Left cardiac atrium (tissue), 4 donors: ENCODE data around the gene DGCR8. TPM values are rescaled to one million over a fixed set of nuclear protein-coding genes. Genes with fewer than 3 reads are reported as not detected.

Experiments used
- ATAC-seq, 2 donors: fragments of 200-7000 bp; cut with Tn5 transposase; one replicate each; pipeline ENCODE4 v1.9.1; 2020; ENCODE audit warnings: mild to moderate bottlenecking in 2 of 2, moderate library complexity in 2 of 2
- DNase-seq: peaks from one replicate; pipeline ENCODE4 v3.0.0-alpha.2; 2020
- intact Hi-C, 2 donors: fragments of 100-400 bp; cut with DNase I; formaldehyde crosslinking; loops; one replicate each; pipeline versions ENCODE4 v1.14.1 to v1.15.1; 2022 to 2023
- total RNA-seq, 2 donors: library from RNA; stranded (reverse); fragmentation: NEBNext Ultra II Directional; extraction: Animal tissue kit (Norgen Biotek cat#: 25700); gene quantifications; one replicate each; pipeline ENCODE4 v1.2.1, GENCODE V29; 2021
- donor health status: DM: no; HTN: yes; CAD: no.
- donor health status: DM: no; HTN: yes; CAD: no; lungs with severe emphysema.
- donor health status: DM: yes; HTN: yes; CAD: no.
- donor health status: Dilated cardiomyopathy.

DGCR8 gene
- total RNA-seq, 2 donors from 2014 or later, result 13.3 to 19.9 TPM

DNA sequence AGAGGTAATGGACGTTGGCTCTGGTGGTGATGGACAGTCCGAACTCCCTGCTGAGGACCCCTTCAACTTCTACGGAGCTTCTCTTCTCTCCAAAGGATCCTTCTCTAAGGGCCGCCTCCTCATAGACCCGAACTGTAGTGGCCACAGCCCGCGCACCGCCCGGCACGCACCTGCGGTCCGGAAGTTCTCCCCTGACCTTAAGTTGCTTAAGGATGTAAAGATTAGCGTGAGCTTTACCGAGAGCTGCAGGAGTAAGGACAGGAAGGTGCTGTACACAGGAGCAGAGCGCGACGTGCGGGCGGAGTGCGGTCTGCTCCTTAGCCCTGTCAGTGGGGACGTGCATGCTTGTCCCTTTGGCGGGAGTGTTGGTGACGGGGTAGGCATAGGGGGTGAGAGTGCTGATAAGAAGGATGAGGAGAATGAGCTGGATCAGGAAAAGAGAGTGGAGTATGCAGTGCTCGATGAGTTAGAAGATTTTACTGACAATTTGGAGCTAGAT, 6.1 kb downstream of the DGCR8 start:
- ATAC-seq, result no peak
- intact Hi-C loops, result no loop called here
- no peak for DNase-seq

DNA sequence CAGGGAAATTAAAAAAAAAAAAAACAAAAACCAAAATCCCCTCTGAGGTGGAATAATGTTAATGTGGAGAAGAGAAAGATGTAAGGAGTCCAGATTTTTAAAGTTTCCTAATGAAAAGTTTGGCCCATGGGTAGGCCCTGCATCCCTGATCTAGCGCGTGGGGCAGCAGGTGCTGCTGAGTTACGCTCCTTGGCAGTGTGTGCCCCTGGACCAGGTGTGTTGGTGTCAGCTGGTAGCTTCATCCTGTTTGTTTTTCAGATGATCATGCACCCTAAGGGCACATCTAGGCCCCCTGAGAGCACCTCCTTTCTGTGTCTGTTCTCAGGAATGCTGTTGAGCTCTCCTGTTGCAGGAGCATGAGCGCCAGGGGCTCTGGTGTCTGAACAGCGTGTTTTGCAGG, 6.7 kb downstream of the DGCR8 start:
- DNase-seq (no peak), ATAC-seq (no peak)
- intact Hi-C loops, result no loop called here

DNA sequence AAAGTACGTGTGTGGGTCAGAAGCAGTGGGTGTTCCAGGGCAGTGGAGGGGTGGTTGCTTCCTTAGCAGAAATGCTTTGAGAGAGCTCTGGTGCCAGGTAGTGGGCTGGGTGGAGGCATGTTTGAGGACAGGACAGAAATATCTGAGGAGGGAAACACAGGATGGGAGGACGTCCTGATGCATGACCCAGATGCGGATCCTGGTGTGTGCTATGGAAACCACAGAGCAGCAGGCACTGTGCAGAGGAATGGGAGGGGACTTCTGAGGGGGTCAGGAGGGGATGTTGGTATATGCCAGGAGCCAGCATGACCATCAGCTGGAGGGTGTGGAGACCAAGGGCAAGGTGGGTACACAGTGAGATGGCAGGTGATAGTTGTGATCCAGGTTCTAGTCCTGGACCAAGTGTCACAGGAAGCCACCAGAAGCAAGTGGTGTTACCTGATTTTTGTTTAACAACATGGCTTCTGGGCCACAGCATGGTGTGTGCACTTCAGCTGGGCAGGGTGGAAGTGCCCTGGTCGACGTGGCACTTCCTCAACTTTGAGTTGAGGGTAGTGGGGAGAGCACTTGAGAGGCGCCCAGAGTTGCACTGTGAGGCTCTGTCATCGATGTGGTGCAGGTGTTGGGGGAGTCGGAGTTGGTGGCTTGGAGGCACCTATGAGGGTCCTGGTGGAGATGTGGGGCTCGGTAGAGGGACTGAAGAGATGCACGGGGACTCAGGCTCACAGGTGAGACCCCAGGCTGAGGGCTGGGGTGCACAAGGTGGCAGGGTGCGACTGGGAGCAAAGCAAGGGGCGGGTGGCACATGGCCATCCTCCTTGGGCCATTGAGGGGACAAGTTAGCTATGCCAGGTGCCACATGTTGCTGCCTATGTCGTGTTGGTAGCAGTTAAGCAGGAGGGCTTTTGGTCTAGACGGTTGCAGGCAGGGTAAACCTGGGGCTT, 7.5 kb downstream of the DGCR8 start:
- no peak for ATAC-seq
- intact Hi-C loops, result no loop called here
- DNase-seq, result no peak

DNA sequence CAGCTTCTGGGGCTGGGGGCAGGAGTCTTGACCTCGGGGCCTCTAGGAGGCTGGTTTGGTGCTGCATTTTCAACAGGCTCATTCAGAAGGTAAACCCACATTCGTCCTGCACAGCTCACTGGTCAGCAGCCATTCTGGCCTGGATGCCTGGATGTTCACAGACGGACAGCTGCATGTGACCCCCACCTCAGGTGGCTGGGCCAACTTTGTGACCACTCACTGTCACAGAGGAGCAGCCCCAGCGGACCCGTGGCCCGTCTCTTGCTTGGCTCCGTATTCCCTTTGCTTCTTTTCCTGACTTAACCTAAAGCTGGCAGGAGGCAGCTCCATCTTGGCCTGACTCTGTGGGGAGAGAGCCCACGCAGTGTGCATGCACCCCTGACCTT, 8.2 kb downstream of the DGCR8 start:
- DNase-seq (no peak), ATAC-seq (no peak)
- intact Hi-C loops, result no loop called here

DNA sequence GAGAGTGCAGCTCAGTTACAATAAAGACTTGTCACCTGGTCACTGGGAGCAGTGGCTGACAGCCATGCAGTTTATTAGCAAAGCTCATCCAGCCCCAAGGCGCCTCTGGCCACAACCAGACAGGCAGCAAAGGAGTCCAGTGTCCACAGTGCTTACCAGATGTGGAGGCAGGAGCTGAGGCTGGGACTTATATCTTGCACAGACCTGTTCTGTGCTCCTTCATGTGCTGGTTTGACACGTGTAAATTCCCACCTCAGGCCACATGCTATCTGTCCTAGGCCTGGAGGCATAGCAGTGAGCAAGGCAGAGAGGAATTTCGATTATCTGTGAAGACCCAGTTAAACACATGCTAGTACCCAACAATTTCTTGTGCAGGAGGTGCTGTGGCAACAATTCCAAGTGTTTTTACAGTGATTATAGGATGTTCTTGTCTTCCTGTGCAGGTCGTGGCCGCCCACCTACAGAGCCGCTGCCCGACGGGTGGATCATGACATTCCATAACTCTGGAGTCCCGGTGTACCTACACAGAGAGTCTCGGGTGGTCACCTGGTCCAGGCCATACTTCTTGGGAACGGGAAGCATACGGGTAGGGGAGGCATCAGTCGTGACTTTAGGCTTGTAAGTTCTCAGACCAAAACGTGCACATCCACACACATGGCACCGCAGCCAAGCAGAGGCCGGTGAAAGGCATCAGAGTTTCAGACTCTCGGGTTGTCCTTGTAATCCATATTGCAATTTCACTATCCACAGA, 9.4 kb downstream of the DGCR8 start:
- intact Hi-C loops, result no loop called here
- DNase-seq (no peak), ATAC-seq (no peak)

DNA sequence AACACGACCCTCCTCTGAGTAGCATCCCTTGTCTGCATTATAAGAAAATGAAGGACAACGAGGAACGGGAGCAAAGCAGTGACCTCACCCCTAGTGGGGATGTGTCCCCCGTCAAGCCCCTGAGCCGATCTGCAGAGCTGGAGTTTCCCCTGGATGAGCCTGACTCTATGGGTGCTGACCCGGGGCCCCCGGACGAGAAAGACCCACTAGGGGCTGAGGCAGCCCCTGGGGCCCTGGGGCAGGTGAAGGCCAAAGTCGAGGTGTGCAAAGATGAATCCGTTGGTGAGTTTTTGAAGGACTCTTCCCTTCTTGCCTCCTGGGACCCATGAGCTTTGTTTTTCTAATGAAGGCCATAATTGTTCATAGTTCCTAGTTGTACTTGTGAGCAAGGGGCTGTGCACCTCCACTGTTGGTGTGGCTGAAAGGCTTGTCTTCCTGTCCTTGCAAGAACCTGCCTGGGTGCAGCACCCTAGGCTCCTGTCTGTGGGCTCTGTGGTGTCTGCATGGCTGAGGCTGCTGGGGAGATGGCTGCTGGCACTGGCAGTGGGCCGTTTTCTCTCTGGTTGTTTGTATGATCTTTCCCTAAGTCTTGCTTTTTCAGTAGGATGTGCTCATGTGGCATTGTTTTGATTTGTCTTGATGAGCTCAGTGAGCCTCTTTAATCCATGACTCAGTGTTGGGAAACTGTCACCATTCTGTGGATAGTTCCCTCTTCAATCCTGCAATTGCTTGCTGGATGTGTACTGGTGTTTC, 10.1 kb downstream of the DGCR8 start:
- no peak for DNase-seq
- intact Hi-C loops, result no loop called here
- ATAC-seq, result no peak

DNA sequence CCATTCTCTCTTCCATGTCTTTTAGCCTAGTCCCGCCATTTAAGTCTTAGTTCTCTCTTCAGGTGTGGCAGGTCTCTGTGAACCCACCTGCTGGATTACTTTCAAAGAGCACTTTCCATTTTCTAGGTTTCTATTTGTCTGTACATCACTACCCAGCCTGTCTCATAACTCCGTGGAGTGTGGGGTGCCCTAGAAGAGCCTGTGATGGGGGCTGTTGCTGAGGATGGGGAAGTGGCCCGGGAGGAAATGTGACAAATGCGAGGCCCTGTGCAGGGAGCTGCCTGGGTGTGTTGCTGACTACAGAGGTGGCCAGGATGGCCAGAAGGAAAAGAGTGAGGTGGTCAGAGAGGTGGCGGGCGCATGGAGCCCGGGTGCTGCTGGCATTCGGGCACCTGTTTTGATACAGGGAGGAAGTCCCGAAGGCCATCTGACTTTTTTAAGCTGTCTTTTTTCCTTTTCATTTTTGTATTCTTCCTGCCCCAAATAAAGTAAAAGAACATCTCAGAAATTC, 10.7 kb downstream of the DGCR8 start:
- intact Hi-C loops, result no loop called here
- no peak for ATAC-seq
- no peak for DNase-seq

DNA sequence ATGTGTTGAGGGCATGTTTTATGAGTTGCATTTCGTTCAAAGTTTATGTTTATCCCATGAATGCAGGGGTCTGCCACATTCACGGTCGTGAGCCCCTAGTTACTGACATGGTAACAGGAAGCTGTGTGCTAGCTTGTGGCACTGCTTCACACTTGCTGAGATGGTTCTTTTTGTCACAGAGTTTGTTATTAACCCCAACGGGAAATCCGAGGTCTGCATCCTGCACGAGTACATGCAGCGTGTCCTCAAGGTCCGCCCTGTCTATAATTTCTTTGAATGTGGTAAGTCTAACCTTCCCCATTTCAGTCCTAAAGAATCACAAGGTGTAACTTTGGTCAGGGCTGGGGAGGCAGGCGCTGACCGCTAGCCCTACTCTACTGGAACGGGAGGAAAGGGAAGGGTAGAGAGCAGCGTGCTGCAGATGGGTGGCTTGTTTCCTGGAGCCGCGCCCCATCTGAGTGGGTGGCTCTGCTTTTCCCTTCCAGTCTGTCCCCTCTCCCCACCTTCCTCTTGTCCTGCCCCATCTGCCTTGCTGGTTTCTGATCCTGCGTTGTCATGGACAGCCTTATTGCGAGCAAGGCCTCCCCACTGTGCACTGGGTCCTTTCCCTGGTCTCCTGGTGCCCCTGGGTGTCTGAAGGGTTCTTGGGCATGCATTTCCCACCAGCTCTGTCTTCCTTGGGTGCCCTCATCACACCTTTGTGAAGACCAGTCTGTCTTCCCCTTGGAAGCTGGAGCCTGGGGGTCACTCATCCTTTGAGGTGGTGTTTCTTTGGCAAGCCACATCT, 11.8 kb downstream of the DGCR8 start:
- ATAC-seq (no peak), DNase-seq (no peak)
- intact Hi-C loops, result no loop called here

DNA sequence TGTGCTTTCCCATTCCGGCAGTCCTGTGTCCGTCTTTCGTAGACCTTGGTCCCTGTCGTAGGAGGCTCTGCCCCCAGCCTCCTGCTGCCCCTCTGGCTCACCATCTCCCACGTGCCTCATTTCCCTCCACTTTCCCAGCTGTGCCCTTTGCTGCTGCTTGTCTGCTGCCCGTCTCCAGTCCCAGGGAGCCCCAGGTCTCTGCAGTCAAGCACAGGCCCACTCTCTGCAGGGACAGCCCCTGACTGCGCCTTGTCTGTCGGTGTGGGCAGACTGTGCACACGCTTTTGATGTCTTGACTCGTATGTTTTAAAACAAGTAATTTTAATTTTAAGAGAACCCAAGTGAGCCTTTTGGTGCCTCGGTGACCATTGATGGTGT, 12.4 kb downstream of the DGCR8 start:
- ATAC-seq (no peak), DNase-seq (no peak)
- intact Hi-C loops, result no loop called here

DNA sequence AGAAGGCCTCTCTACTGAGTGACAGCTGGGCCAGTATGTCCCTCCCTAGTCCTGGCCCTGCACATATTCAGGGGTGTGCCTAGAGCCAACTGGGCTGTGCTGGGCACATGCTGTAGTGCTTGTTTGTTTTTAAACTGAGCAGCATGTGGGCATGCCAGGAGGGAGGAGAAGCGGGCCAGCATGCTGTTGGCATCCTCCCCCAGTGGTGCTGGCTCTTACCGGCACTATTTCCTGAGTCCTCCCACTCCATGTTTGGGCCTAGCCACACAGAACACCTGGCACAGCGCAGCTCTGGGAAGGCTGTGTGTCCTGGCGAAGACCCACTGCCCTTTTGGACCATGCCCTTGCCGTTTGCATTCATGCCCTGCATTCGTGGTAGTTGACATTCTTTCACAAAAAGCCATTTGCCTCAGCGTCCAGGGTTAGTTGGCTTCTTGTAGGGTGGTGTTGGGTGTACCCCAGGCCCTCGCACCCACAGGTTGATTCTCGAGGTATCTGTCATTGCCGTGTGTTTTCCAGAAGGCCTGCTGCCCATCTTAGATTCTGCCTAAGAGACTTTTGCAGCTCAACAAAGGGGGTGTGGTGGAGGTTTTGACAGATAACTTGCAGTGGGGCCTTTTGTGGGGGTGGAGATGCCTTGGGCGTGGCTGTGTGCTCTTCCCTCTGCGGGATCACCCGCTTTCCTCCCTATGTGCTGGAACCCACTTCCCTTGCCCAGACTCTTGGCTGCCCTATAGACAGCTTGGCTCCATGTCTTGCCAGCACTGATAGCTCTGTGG, 13.6 kb downstream of the DGCR8 start:
- DNase-seq, result no peak
- intact Hi-C loops, result no loop called here

DNA sequence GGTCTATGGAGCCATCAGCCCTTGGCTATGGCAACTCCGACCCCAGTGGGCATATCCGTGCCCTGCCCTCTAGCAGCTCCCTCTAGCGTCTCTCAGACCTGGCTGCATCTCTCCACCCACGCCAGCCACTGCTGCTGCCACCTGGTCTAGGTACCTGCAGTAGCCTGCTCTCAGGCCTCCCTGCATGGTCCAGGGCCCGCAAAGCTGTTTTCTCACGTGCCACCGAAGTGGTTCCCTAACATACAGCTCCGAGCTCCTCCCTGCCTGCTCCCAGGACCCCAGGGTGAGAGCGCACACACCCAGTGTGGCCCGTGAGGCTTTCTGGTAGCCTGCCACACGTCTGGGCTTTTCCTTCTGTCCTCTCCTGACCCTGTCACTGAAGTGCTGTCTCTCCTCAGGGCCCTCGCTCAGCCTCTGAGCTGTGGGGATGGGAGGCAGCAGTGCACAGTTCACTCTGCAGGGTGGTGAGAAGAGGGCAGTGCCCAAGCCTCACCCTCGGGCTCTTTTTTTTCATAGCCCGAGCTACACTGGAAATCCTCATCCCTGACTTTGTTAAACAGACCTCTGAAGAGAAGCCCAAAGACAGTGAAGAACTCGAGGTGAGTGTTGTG, 14.3 kb downstream of the DGCR8 start:
- DNase-seq, result no peak
- ATAC-seq, result no peak
- intact Hi-C loops, result no loop called here

More for the DNA sequence above, 13.6 kb downstream of the DGCR8 start:
- peak; percentile 85 to 91 for ATAC-seq

DNA sequence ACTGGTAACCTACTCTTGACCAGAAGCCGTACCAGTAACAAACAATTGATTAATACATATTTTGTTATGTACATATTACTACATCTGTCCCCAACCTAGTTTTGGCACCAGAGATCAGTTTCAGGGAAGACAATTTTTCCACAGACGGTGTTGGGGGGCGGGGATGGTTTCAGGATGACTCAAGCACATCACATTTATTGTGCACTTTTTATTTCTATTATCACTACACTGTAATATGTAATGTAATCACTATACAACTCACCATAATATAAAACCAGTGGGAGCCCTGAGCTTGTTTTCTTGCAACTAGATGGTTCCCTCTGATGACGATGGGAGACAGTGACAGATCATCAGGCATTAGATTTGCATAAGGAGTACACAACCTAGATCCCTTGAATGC, 15.5 kb downstream of the DGCR8 start:
- DNase-seq (no peak), ATAC-seq (no peak)
- intact Hi-C loops, result no loop called here

DNA sequence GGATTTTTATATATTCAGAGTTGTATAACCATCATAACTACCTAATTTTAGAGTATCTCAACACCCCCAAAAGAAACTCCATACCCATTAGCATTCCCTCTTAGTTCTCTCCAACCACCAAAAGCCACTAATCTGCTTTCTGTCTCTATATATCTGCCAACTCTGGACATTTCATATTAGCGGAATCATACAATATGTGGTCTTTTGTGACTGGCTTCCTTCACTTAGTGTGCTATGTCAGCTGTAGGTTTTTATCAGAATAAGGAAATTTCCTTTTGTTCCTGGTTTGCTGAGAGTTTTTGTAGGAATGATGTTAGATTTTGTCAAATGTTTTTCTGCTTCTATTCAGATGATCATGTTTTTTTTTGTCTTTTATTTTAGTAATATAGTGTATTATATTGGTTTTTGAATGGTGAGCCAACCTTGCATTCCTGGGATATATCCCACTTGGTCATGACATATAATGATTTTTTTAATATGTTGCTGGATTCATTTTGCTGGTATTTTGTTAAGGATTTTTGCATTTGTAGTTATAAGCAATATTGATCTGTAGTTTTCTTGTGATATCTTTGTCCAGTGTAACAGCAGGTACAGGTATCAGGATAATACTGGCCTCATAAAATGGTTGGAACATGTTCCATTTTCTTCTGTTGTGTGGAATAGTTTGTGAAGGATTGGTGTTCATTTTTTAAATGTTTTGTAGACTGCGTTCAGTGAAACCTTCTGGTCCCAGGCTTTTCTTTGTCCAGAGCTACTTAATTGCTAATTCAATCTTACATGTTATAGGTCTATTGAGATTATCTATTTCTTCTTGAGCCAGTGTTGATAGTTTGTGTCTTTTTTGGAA, 16.8 kb downstream of the DGCR8 start:
- intact Hi-C loops, result no loop called here
- no peak for DNase-seq
- ATAC-seq, result no peak

DNA sequence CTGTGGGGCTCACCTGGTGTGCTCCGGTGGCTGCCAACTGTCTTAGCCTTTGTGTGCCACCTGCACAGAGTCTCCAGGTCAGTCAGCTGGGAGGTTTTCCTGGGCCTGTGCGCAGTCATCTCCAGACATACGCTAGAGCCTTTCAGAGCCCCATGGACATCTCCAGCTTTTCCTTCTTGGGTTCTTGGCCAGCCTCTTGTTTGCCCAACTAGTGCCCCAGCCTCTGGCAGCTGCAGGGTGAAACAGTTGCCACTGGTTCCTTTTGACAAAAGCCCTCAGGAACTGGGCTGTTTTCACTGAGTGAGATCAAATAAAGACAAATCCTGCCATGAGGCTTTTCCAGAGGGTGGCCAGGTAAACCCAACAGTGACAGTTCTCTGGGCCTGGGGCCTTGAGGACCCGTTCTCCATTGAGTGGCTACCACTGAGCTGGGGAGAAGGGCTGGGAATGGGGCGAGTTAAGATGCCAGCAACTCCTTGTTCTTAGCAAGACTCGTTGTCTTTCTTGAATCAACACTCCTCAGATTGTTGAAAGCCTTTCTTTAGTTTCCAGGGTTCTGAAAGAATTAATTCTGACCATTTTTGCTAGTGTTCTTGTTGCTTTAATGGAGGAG, 19.2 kb downstream of the DGCR8 start:
- DNase-seq (no peak), ATAC-seq (no peak)
- intact Hi-C loops, result no loop called here

DNA sequence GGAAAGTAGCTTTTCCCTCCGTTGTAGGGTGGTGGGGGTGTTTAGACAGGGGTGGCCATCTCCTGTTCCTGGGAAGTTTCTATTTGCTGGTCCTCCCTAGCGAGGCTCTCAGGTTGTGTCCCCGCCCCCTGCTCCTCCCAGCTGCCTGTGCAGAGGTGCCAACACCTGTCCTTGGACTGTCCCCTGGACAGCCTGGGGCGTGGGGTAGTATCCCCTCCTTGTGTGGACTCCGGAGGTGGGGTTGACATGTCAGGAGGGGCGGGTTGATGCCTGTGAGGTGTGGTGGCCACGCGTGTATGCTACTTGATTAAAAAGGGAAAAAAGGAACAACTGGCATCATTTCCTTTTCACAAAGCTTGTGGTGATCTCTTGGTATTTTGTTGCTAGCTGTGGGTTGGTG, 21.6 kb downstream of the DGCR8 start:
- DNase-seq (peak; percentile 17), ATAC-seq (no peak)
- intact Hi-C loops, result no loop called here

DNA sequence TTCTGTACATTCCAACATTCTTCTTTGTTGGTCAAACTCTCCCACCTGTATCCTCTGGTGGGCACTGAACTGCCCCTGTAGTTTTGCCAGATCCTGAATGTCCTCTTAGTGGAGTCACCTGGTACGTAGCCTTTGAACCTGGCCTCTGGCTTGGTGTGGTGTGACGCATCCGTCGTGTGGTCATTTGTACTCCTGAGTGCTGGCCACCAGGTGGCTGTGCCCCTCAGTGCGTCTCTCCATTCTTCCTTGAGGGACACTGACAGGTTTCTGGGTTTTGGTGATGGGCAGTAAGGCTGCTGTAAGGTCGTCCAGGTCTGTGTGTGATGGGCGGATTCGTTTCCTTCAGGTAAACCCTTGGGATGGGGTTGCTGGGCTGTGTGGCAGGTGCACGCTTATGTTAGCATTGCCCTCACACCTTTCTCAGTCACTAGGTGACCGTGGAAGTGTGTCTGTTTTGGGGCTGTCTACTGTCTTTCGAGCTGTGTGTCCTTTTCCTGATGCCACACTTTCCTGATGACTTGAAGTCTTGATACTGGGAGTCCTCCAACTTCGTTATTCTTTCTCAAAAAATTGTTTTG, 22.3 kb downstream of the DGCR8 start:
- intact Hi-C loops, result no loop called here
- DNase-seq, result peak; percentile 18
- ATAC-seq, result no peak
